GM18870 (cell line): ENCODE data around the gene COL4A6.

Source experiments
- ATAC-seq: cut with Tn5 transposase; IDR thresholded peaks from one replicate; pipeline ENCODE4 v1.9.1; 2021; ENCODE audit warnings: moderate library complexity; ENCODE audit not compliant: unreplicated experiment

The COL4A6 gene

DNA sequence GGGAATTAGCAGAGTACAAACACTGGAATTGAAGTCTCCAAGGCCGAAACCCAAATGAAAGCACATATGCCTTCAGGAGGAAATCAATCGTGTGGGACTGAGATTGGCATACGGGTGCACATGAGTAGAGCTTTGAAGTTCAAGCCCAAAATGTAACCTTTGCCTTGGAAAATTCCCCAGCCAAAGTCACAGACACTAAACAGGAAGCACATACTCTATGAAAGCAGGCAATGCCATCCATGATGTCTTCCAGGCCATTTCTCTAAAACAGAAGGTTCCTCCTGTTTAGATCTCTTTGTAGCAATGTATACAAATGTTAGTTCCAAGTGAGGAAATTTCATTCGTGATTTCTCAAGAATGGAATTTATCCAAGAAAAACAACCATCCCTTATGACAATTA is 162.5 kb downstream of the COL4A6 start:
- no peak for ATAC-seq

DNA sequence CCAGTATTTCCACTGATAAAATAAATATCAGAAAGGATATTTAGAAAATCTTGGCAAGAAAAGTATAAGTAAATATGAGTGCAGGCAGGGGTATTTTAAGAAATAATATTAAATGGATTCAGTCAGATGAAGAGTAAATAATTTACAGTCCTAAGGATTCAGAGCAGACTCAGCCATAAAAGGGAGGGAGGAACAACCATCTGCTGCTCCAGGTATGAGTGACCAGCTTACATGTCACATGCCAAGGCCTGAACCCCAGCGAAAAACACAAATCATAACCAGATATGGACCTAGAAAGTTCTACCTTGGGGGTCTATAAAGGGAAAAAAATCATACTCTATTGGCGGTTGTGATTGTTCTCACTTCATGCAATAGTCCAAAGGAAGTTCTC is 166.8 kb downstream of the COL4A6 start:
- ATAC-seq = peak; percentile 46

GRCh38 chrX:108270739-108271396 is 167.4 kb downstream of the COL4A6 start:
- peak; percentile 51 for ATAC-seq

- no peak for ATAC-seq
Measured at GRCh38 chrX:108270280-108270679, 167.9 kb downstream of the COL4A6 start.

- ATAC-seq = no peak
Measured at GRCh38 chrX:108268434-108269080, 169.7 kb downstream of the COL4A6 start.

- ATAC-seq = no peak
Measured at GRCh38 chrX:108267557-108267956, 170.7 kb downstream of the COL4A6 start.

GRCh38 chrX:108264376-108264775 is 173.8 kb downstream of the COL4A6 start:
- ATAC-seq = no peak

DNA sequence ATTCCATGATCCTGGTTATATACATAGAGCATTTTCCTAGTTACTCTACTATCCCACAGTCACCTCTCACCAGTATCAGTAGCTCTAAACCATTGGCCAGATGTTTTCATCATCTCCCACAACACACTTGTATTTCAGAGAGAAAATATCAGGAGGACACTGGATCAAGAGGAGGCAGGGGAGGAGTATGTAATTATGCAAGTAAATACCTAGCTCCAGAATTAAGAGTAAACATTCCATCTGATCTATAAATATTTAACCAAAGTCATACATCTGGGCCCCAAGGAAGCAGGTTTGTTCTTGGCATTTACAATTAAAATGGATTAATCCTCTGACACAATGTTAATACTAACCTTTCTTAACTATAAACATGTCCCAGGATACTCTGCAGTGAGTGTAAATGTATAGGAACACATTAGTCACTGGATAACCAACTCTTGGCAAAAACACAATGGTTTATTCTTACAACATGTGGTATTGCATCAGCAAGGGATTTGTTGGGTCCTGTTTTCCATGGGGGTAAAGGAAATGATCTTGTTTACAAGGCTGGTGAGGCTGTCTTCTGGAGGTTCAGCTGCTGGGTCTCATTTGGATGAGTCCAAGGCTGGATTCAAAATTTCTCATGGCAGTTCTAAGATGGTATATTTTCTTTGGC is 176.5 kb downstream of the COL4A6 start:
- ATAC-seq = no peak

GRCh38 chrX:108257556-108257955 is 180.7 kb downstream of the COL4A6 start:
- no peak for ATAC-seq

- no peak for ATAC-seq
Measured at GRCh38 chrX:108254636-108255035, 183.6 kb downstream of the COL4A6 start.

- no peak for ATAC-seq
Measured at GRCh38 chrX:108250654-108251579, 187.3 kb downstream of the COL4A6 start.

DNA sequence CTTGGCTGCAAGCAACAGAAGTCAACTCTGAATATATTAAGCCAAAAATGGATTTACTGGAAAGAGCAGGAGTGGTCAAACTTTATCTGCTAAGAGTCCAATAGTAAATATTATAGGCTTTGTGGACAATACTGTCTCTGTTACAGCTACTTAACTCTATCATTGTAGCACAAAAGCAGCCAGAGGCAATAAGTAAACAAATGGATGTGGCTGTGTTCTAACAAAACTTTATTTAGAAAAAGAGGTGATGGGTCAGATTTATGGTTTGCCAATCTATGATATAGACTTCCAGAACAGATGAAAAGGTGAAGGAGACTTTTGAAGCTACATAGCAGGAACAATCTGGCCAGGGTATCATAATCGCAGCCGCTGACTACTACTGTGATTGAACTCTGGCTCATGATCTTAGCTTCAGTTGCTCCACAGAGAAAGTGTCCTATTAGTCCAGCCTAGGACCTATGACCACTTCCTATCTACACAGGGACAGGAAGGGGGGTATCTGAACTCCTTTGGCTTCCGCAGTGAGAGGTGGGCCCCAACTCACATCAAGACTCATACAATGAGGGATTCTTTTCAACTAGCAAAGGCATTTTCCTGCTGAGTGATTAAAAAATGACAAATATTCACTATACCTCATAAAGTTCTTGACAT is 191.8 kb downstream of the COL4A6 start:
- ATAC-seq = no peak

DNA sequence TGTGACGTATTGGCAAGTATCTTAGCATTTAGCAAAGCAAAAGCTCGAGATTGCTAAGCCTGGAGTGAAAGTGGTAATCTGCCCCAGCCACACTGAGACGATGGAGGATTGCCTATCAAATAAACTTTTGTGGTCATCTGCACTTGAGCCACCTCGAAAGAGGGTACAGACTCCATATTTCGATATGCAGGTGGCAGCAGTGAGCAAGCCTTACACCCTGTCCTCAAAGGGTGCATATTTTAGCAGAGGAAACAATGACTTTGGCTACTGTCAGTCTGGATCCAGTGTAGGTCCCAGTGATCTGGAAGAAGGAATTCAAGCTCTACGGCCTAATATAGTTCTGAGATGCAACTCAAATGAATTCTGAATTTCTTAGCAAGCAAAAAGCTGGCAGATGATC is 192.8 kb downstream of the COL4A6 start:
- ATAC-seq = no peak

DNA sequence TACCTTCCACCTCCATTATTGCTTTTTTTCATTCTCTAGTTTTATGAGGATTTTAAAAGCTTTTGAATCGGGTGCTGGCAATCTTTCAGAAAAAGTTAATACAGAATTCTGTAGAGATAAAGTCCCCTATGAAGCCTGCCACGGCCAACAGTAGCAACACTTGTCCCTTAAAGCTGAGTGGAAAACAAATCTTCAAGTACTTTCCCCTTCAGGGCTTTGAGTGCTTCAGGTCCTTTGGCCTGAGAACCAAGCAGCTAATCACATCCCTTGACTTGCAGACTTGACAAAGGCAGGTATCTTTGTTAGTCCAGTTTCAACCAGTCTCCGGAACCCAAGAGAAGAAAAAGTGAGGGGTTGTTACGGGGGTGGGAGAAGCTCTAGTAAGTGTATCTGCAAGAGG is 202.2 kb downstream of the COL4A6 start:
- ATAC-seq = no peak

DNA sequence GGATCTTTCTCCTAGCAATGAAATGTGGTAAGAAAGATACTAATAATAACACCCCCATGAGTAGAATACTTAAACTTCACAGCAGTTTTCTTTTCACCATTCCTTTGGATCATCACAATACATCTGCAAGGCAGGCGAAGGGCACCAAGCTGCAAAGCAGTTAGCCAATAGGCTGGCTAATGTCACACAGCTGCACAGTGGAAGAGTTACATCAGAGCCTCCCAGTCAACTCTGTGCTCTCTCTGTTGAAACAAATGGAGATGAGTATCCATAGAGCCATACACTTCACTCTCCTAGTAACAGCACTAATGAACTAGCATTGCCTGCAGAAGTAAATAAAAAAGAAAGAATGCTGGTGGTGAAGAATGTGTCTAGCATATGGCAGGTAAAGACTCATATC is 207.6 kb downstream of the COL4A6 start:
- ATAC-seq = no peak

- ATAC-seq = no peak
Measured at GRCh38 chrX:108224727-108225621, 213.2 kb downstream of the COL4A6 start.

- ATAC-seq = no peak
Measured at GRCh38 chrX:108224218-108224617, 214.0 kb downstream of the COL4A6 start.

GRCh38 chrX:108223585-108223984 is 214.6 kb downstream of the COL4A6 start:
- no peak for ATAC-seq

GRCh38 chrX:108221301-108221864 is 216.8 kb downstream of the COL4A6 start:
- ATAC-seq = no peak
